ENCODE measurements around the gene ZNF521. TPM values are rescaled to one million over a fixed set of nuclear protein-coding genes. Genes with fewer than 3 reads are reported as not detected.

The ZNF521 gene
- total RNA-seq, 1 donor from 2014 or later = 41.6 TPM

GRCh38 chr18:25365242-25365641, 13.3 kb upstream of the ZNF521 start:
- Histone ChIP-seq H3K27ac (no peak overlapping the region), H3K36me3 (no peaks in the 10 kb centered on the region), H3K9me3 (no peaks in the 10 kb centered on the region), H3K27me3 (no peaks in the 10 kb centered on the region), H3K4me3 (no peak overlapping the region), H3K4me1 (no peaks in the 10 kb centered on the region)
- no peak for TF ChIP-seq CTCF (IDR thresholded peaks at IDR 0.05)
- intact Hi-C loops (cut with DNase I) = no loop called here
- no peak for DNase-seq (ENCODE audit: low spot score in 2 of 2)

- H3K36me3 ChIP-seq = no peaks in the 10 kb centered on the region
- no peak overlapping the region for H3K4me3 ChIP-seq
- no peaks in the 10 kb centered on the region for H3K4me1 ChIP-seq
- no peak for TF ChIP-seq CTCF (IDR thresholded peaks at IDR 0.05)
- no peak for DNase-seq (ENCODE audit: low spot score in 2 of 2)
- H3K27ac ChIP-seq = no peak overlapping the region
- H3K27me3 ChIP-seq = no peaks in the 10 kb centered on the region
- intact Hi-C loops (cut with DNase I) = no loop called here
- no peaks in the 10 kb centered on the region for H3K9me3 ChIP-seq
Measured at GRCh38 chr18:25364732-25365131, 12.8 kb upstream of the ZNF521 start.

- no peak for DNase-seq (ENCODE audit: low spot score in 2 of 2)
- H3K27me3 ChIP-seq = no peaks in the 10 kb centered on the region
- H3K4me1 ChIP-seq = no peaks in the 10 kb centered on the region
- no peaks in the 10 kb centered on the region for H3K9me3 ChIP-seq
- H3K4me3 ChIP-seq = no peak overlapping the region
- no peaks in the 10 kb centered on the region for H3K36me3 ChIP-seq
- TF ChIP-seq CTCF (IDR thresholded peaks at IDR 0.05) = no peak
- intact Hi-C loops (cut with DNase I) = no loop called here
- no peak overlapping the region for H3K27ac ChIP-seq
Measured at GRCh38 chr18:25360301-25360899, 8.4 kb upstream of the ZNF521 start.

GRCh38 chr18:25353080-25353479, 1.1 kb upstream of the ZNF521 start:
- peaks cover 4% of the 10 kb centered on the region for H3K27me3 ChIP-seq
- intact Hi-C loops (cut with DNase I) = loop anchor here (5.0 to 10.0 kb wide), 6 partner anchors 112 to 1768 kb away; partner anchors contain the start of genes NPC1, OSBPL1A, TAF4B and TTC39C
- H3K36me3 ChIP-seq = no peaks in the 10 kb centered on the region
- peak overlapping the region in 1 of 2 donors; percentile 72 for H3K4me3 ChIP-seq
- H3K9me3 ChIP-seq = no peaks in the 10 kb centered on the region
- no peak for TF ChIP-seq CTCF (IDR thresholded peaks at IDR 0.05)
- no peak overlapping the region for H3K27ac ChIP-seq
- no peak for DNase-seq (ENCODE audit: low spot score in 2 of 2)
- peaks cover 2 to 10% of the 10 kb centered on the region in 2 donors for H3K4me1 ChIP-seq

GRCh38 chr18:25352629-25353005, 651 bp upstream of the ZNF521 start:
- Histone ChIP-seq H3K4me3 (peak overlapping the region; percentile 42 to 72), H3K9me3 (no peaks in the 10 kb centered on the region), H3K27ac (peak overlapping the region in 1 of 2 donors; percentile 42), H3K36me3 (no peaks in the 10 kb centered on the region), H3K4me1 (peaks cover 2 to 10% of the 10 kb centered on the region in 2 donors), H3K27me3 (peaks cover 4% of the 10 kb centered on the region)
- no peak for TF ChIP-seq CTCF (IDR thresholded peaks at IDR 0.05)
- DNase-seq (ENCODE audit: low spot score in 2 of 2) = no peak
- intact Hi-C loops (cut with DNase I) = loop anchor here (1.0 to 10.0 kb wide), 7 partner anchors 112 to 1768 kb away; partner anchors contain the start of genes NPC1, OSBPL1A, TAF4B and TTC39C
